HAP-1 (cell line): ENCODE results near the gene MAP2K3.

ENCODE experiments used
- DNase-seq, 2 experiments: peaks; one replicate each; pipeline ENCODE4 v3.0.0-alpha.2; 2016 to 2020; ENCODE audit warnings: low spot score in 2 of 2
- H3K27me3 ChIP-seq: fragments of 250-450 bp; sonication (Bioruptor Pico); 2 replicates; pipeline ENCODE4 v1.5.1; 2020; ENCODE audit warnings: low read depth, mild to moderate bottlenecking, moderate library complexity
- H3K36me3 ChIP-seq: fragments of 250-450 bp; sonication (Bioruptor Pico); replicated peaks from 2 replicates; pipeline ENCODE4 v1.5.1; 2020; ENCODE audit warnings: mild to moderate bottlenecking
- H3K4me1 ChIP-seq: fragments of 250-450 bp; sonication (Bioruptor Pico); 2 replicates; pipeline ENCODE4 v1.5.1; 2020; ENCODE audit warnings: mild to moderate bottlenecking
- H3K4me3 ChIP-seq: fragments of 250-450 bp; sonication (Bioruptor Pico); 2 replicates; pipeline ENCODE4 v1.5.1; 2020; ENCODE audit warnings: mild to moderate bottlenecking, moderate library complexity
- H3K9me3 ChIP-seq: fragments of 250-450 bp; sonication (Bioruptor Pico); 2 replicates; pipeline ENCODE4 v1.5.1; 2020; ENCODE audit warnings: mild to moderate bottlenecking, moderate library complexity
- in situ Hi-C: fragments of 300-500 bp; cut with MboI; formaldehyde crosslinking; loops from 3 replicates; pipeline ENCODE4 v1.14.3; 2020; ENCODE audit warnings: low sequenced_read_pairs, inconsistent platforms, mixed read lengths

Gene MAP2K3

GRCh38 chr17:21362331-21362931 is 77.9 kb downstream of the MAP2K3 start:
- in situ Hi-C loops, result no loop called here
- no peaks in the 10 kb centered on the region for H3K4me1 ChIP-seq
- DNase-seq, result no peak
- H3K27me3 ChIP-seq, result no peaks in the 10 kb centered on the region; the same call in 1 of the 2 replicates
- no peaks in the 10 kb centered on the region for H3K36me3 ChIP-seq
- no peaks in the 10 kb centered on the region for H3K9me3 ChIP-seq
- H3K4me3 ChIP-seq, result no peak overlapping the region

- no peak overlapping the region for H3K4me3 ChIP-seq
- H3K36me3 ChIP-seq, result no peaks in the 10 kb centered on the region
- DNase-seq, result no peak
- in situ Hi-C loops, result no loop called here
- no peaks in the 10 kb centered on the region for H3K4me1 ChIP-seq
- H3K27me3 ChIP-seq, result no peaks in the 10 kb centered on the region; the same call in 1 of the 2 replicates
- no peaks in the 10 kb centered on the region for H3K9me3 ChIP-seq
These were observed 79.5 kb downstream of the MAP2K3 start for GRCh38 chr17:21363776-21364642.
